Aorta (tissue), 5 donors: ENCODE data around the gene PFDN5. TPM values are rescaled to one million over a fixed set of nuclear protein-coding genes. Genes with fewer than 3 reads are reported as not detected.
"Not testable (repeated sequence)": the region's sequence is repeated elsewhere in the genome, so short reads cannot be mapped to it uniquely, and the experiment has no call there.

Experiments
- ATAC-seq: fragments of 200-7000 bp; cut with Tn5 transposase; one replicate; pipeline ENCODE4 v1.9.1; 2022; ENCODE audit warnings: moderate library complexity; ENCODE audit not compliant: low FRiP score
- DNase-seq, 2 donors: peaks; one replicate each; pipeline ENCODE4 v3.0.0-alpha.2; 2020
- H3K27ac ChIP-seq, 2 donors: one replicate each; pipeline ENCODE4 v1.5.1; 2013; ENCODE audit warnings: low read length in 2 of 2, mild to moderate bottlenecking in 2 of 2, moderate library complexity in 2 of 2, control low read depth in 1 of 2, inconsistent platforms in 1 of 2, low read depth in 1 of 2
- H3K27me3 ChIP-seq, 2 donors: one replicate each; pipeline ENCODE4 v1.6.1; 2013; ENCODE audit warnings: control low read depth in 1 of 2, low read length in 1 of 2, mild to moderate bottlenecking in 1 of 2, moderate library complexity in 1 of 2; ENCODE audit not compliant: insufficient read depth in 2 of 2, control insufficient read depth in 1 of 2
- H3K36me3 ChIP-seq, 2 donors: one replicate each; pipeline ENCODE4 v1.6.1; 2013; ENCODE audit warnings: control low read depth in 1 of 2, low read length in 1 of 2, mild to moderate bottlenecking in 1 of 2; ENCODE audit not compliant: insufficient read depth in 2 of 2, control insufficient read depth in 1 of 2
- H3K4me1 ChIP-seq, 2 donors: one replicate each; pipeline ENCODE4 v1.6.1; 2013; ENCODE audit warnings: low read length in 2 of 2, control low read depth in 1 of 2, mild to moderate bottlenecking in 1 of 2, moderate library complexity in 1 of 2; ENCODE audit not compliant: insufficient read depth in 2 of 2, control insufficient read depth in 1 of 2
- H3K4me3 ChIP-seq, 2 donors: one replicate each; pipeline ENCODE4 v1.5.1; 2013; ENCODE audit warnings: low read length in 2 of 2, control low read depth in 1 of 2, mild to moderate bottlenecking in 1 of 2
- H3K9me3 ChIP-seq: one replicate; pipeline ENCODE4 v1.6.1; 2013; ENCODE audit warnings: mild to moderate bottlenecking, low read length; ENCODE audit not compliant: control insufficient read depth
- WGBS, 2 donors: extraction: QIAGEN DNeasy Blood & Tissue Kit; methylation state at CpG; one replicate each; pipeline ENCODE4 v1.1.7; 2013; 5-methylcytosine and 5-hydroxymethylcytosine counted together
- intact Hi-C, 2 donors: fragments of 100-400 bp; cut with DNase I; formaldehyde crosslinking; loops; one replicate each; pipeline versions ENCODE4 v1.14.2 to v1.15.0; 2022
- polyA plus RNA-seq, 2 donors: library from polyadenylated mRNA; stranded (reverse); fragments of 200-250 nt; gene quantifications; one replicate each; pipeline ENCODE4 v1.2.3, GENCODE V29; 2013
- total RNA-seq, 2 donors: library from RNA; stranded (reverse); fragmentation: NEBNext Ultra II Directional; extraction: Animal tissue kit (Norgen Biotek cat#: 25700); gene quantifications; one replicate each; pipeline ENCODE4 v1.2.1, GENCODE V29; 2021
- donor health status: healthy with polysubstance abuse.
- donor health status: Bipolar disorder and iron deficiency.
- donor health status: DM: no; HTN: no; CAD: no.
- donor health status: DM: no; HTN: no; CAD: no.
- donor health status: DM: yes; HTN: yes; CAD: no.

The PFDN5 gene
- total and polyA plus RNA-seq, 4 donors, result 386 to 3,916 (median 1,047) TPM

DNA sequence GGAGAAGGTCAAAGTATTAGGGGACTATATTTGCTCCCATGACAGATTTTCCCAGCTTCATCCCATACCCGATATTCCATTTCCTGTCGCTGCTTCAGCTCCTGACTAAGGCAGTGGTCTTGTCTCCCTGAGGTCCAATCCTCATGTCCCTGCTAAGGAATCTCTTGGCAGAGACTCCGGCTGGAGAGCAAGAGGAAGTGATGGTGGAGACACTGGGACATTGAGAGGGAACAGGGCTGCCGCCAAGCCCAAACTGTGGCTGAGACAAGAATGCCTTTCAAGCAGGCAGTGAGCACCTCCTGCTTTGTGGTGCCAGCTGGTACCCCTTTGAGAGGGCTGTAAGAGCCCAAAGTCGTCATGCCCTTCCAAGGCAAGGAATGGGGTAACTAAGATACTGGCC lies 35.3 kb downstream of the PFDN5 start:
- 78 to 84% methylated on average over 5 of the region's 5 CpGs for WGBS, 2 donors
- intact Hi-C loops, result no loop called here
- H3K9me3 ChIP-seq, result no peaks in the 10 kb centered on the region
- H3K4me1 ChIP-seq, result no peaks in the 10 kb centered on the region
- ATAC-seq (no peak), DNase-seq (no peak)
- no peaks in the 10 kb centered on the region for H3K36me3 ChIP-seq
- H3K27ac ChIP-seq, result no peak overlapping the region
- no peak overlapping the region for H3K4me3 ChIP-seq
- no peaks in the 10 kb centered on the region for H3K27me3 ChIP-seq

- H3K36me3 ChIP-seq, ATAC-seq, H3K4me3 ChIP-seq, H3K27me3 ChIP-seq, DNase-seq, H3K9me3 ChIP-seq, H3K4me1 ChIP-seq, H3K27ac ChIP-seq, intact Hi-C loops: not testable (repeated sequence)
These were observed 37.0 kb downstream of the PFDN5 start for GRCh38 chr12:53332339-53332738.

GRCh38 chr12:53332744-53333143 lies 37.4 kb downstream of the PFDN5 start:
- intact Hi-C loops, result no loop called here
- no peaks in the 10 kb centered on the region for H3K4me1 ChIP-seq
- H3K4me3 ChIP-seq, result no peak overlapping the region
- no peaks in the 10 kb centered on the region for H3K36me3 ChIP-seq
- H3K27me3 ChIP-seq, result no peaks in the 10 kb centered on the region
- ATAC-seq (no peak), DNase-seq (no peak)
- no peak overlapping the region for H3K27ac ChIP-seq
- H3K9me3 ChIP-seq, result no peaks in the 10 kb centered on the region
- 58 to 60% methylated on average over 10 to 15 of the region's 15 CpGs for WGBS, 2 donors

- Histone ChIP-seq H3K27me3 (no peaks in the 10 kb centered on the region), H3K27ac (no peak overlapping the region), H3K9me3 (no peaks in the 10 kb centered on the region), H3K4me3 (no peak overlapping the region), H3K4me1 (no peaks in the 10 kb centered on the region), H3K36me3 (no peaks in the 10 kb centered on the region)
- intact Hi-C loops, result no loop called here
- DNase-seq (no peak), ATAC-seq (no peak)
- 87 to 88% methylated on average over 4 of the region's 4 CpGs for WGBS, 2 donors
These were observed 37.9 kb downstream of the PFDN5 start for GRCh38 chr12:53333289-53333688.

- no peaks in the 10 kb centered on the region for H3K4me1 ChIP-seq
- no peak overlapping the region for H3K27ac ChIP-seq
- no peaks in the 10 kb centered on the region for H3K36me3 ChIP-seq
- no peak for ATAC-seq
- intact Hi-C loops, result no loop called here
- no peak for DNase-seq
- WGBS, 2 donors, result 65 to 70% methylated on average over 7 of the region's 7 CpGs
- no peaks in the 10 kb centered on the region for H3K27me3 ChIP-seq
- H3K9me3 ChIP-seq, result no peaks in the 10 kb centered on the region
- H3K4me3 ChIP-seq, result no peak overlapping the region
These were observed 38.5 kb downstream of the PFDN5 start for GRCh38 chr12:53333845-53334244.

DNA sequence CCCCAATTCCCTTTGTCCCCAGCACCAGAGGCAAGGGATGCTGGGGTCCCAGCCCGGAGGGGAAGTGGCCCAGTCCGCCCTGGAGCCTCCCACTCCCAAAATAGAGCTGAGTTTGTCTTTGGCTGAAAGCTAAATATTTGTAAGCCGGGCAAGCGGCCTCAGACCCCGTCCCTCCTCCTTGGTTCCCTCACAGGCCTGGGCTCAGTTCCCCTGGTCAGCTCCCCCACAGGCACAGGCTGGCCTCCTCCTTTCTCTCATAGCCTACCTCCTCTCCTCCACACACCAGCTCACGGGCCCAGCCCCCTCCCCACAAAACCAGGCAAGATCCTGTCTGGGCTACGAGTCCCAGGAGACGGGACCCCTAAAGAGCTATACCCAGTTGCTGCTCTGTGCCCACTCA lies 39.5 kb downstream of the PFDN5 start:
- no peak overlapping the region for H3K27ac ChIP-seq
- 29 to 40% methylated on average over 8 of the region's 8 CpGs for WGBS, 2 donors
- intact Hi-C loops, result no loop called here
- H3K4me1 ChIP-seq, result no peaks in the 10 kb centered on the region
- DNase-seq (no peak), ATAC-seq (no peak)
- H3K4me3 ChIP-seq, result no peak overlapping the region
- H3K27me3 ChIP-seq, result no peaks in the 10 kb centered on the region
- no peaks in the 10 kb centered on the region for H3K36me3 ChIP-seq
- no peaks in the 10 kb centered on the region for H3K9me3 ChIP-seq

DNA sequence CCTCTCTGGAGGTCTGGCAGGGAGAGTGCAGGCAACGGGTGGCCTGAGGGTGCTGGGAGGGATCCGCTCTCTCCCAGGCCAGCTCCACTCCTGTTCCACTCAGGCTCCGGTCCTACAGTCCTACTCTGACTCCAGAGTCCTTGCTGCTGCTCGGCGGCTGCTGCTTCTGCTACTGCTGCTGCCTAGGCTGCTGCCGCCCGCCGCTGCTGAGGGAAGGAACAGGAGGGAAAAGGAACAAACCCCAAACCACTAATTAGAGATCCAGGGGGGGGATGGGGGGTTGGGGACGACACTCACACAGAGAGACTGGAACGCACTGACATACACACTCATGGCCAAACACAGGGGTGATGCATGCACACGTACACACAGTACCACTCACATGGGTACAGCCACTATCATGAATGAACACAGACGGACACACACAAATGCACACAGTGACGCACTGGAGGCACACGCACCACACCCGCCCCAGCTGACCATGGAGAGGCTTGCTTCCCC lies 40.9 kb downstream of the PFDN5 start, which contains the start of gene SP7:
Gene SP7, minus strand, starts transcription at position 174 of the 501 bp plus-strand sequence. CDS start 708 bp downstream, outside the sequence.
- Histone ChIP-seq H3K27ac (no peak within 1 kb of the TSS), H3K27me3 (no peaks in the 10 kb centered on the region), H3K4me3 (no peak within 1 kb of the TSS), H3K36me3 (no peaks in the 10 kb centered on the region), H3K4me1 (no peaks in the 10 kb centered on the region), H3K9me3 (no peaks in the 10 kb centered on the region)
- ATAC-seq (no peak), DNase-seq (no peak)
- 58 to 68% methylated on average over 15 of the region's 15 CpGs for WGBS, 2 donors
- intact Hi-C loops, result no loop called here

GRCh38 chr12:53338017-53338416 lies 42.7 kb downstream of the PFDN5 start:
- no peak overlapping the region for H3K27ac ChIP-seq
- no peak for DNase-seq
- ATAC-seq, result no peak
- intact Hi-C loops, result no loop called here
- no peaks in the 10 kb centered on the region for H3K36me3 ChIP-seq
- H3K4me3 ChIP-seq, result no peak overlapping the region
- H3K27me3 ChIP-seq, result no peaks in the 10 kb centered on the region
- no peaks in the 10 kb centered on the region for H3K4me1 ChIP-seq
- H3K9me3 ChIP-seq, result no peaks in the 10 kb centered on the region
- 45 to 47% methylated on average over 11 of the region's 11 CpGs for WGBS, 2 donors

- no peaks in the 10 kb centered on the region for H3K27me3 ChIP-seq
- no peaks in the 10 kb centered on the region for H3K9me3 ChIP-seq
- DNase-seq (no peak), ATAC-seq (no peak)
- no peaks in the 10 kb centered on the region for H3K4me1 ChIP-seq
- no peaks in the 10 kb centered on the region for H3K36me3 ChIP-seq
- H3K4me3 ChIP-seq, result no peak overlapping the region
- 42 to 45% methylated on average over 6 of the region's 6 CpGs for WGBS, 2 donors
- H3K27ac ChIP-seq, result no peak overlapping the region
- intact Hi-C loops, result no loop called here
These were observed 43.6 kb downstream of the PFDN5 start for GRCh38 chr12:53338916-53339315.
